ENCODE measurements around the gene EPAS1. TPM values are rescaled to one million over a fixed set of nuclear protein-coding genes. Genes with fewer than 3 reads are reported as not detected.
A peak's percentile ranks its signal among the peaks of the same experiment; 100 is the strongest.

EPAS1 gene
- total and polyA plus RNA-seq, 2 of the 13 experiments (the other 11 are each of a cell fraction or from before 2014, with no cell fraction given) = 47.1 to 182 TPM

GRCh38 chr2:46298522-46299353 lies 1.5 kb downstream of the EPAS1 start (continued):
- TF ChIP-seq HES4 (CRISPR knock-in tag; IDR thresholded peaks at IDR 0.05; ENCODE audit: borderline replicate concordance) (peak; percentile 78), ZNF33A (CRISPR knock-in tag; IDR thresholded peaks at IDR 0.05; ENCODE audit: borderline replicate concordance) (0 out of 2 replicates have a peak, but pooled peaks have one; percentile 92), TERF1 (CRISPR knock-in tag; IDR thresholded peaks at IDR 0.05) (no peak), ZNF253 (CRISPR knock-in tag; IDR thresholded peaks at IDR 0.05; ENCODE audit: borderline replicate concordance) (no peak), KLF15 (CRISPR knock-in tag; IDR thresholded peaks at IDR 0.05; ENCODE audit: borderline replicate concordance) (no peak), ATM (IDR thresholded peaks at IDR 0.05; ENCODE audit: borderline replicate concordance) (no peak), DPF2 (CRISPR knock-in tag; IDR thresholded peaks at IDR 0.05; ENCODE audit: borderline replicate concordance, low read depth) (no peak), CENPT (CRISPR knock-in tag; IDR thresholded peaks at IDR 0.05; ENCODE audit: low read depth) (no peak), ZNF350 (CRISPR knock-in tag; IDR thresholded peaks at IDR 0.05; ENCODE audit: borderline replicate concordance, low read depth) (no peak), FOXK1 (CRISPR knock-in tag; IDR thresholded peaks at IDR 0.05; ENCODE audit: borderline replicate concordance, low read depth) (no peak), SIX4 (CRISPR knock-in tag; IDR thresholded peaks at IDR 0.05) (no peak), TAF15 (IDR thresholded peaks at IDR 0.05; ENCODE audit: low read depth, low read length, poor library complexity, severe bottlenecking) (peak; percentile 70), SMAD1 (CRISPR knock-in tag; IDR thresholded peaks at IDR 0.05; ENCODE audit: borderline replicate concordance, low read depth) (no peak), ZNF34 (CRISPR knock-in tag; IDR thresholded peaks at IDR 0.05; ENCODE audit: borderline replicate concordance) (no peak), MTF1 (CRISPR knock-in tag; IDR thresholded peaks at IDR 0.05) (no peak), TMF1 (CRISPR knock-in tag; IDR thresholded peaks at IDR 0.05; ENCODE audit: low read depth) (no peak)
- TF ChIP-seq, protein P1, sequence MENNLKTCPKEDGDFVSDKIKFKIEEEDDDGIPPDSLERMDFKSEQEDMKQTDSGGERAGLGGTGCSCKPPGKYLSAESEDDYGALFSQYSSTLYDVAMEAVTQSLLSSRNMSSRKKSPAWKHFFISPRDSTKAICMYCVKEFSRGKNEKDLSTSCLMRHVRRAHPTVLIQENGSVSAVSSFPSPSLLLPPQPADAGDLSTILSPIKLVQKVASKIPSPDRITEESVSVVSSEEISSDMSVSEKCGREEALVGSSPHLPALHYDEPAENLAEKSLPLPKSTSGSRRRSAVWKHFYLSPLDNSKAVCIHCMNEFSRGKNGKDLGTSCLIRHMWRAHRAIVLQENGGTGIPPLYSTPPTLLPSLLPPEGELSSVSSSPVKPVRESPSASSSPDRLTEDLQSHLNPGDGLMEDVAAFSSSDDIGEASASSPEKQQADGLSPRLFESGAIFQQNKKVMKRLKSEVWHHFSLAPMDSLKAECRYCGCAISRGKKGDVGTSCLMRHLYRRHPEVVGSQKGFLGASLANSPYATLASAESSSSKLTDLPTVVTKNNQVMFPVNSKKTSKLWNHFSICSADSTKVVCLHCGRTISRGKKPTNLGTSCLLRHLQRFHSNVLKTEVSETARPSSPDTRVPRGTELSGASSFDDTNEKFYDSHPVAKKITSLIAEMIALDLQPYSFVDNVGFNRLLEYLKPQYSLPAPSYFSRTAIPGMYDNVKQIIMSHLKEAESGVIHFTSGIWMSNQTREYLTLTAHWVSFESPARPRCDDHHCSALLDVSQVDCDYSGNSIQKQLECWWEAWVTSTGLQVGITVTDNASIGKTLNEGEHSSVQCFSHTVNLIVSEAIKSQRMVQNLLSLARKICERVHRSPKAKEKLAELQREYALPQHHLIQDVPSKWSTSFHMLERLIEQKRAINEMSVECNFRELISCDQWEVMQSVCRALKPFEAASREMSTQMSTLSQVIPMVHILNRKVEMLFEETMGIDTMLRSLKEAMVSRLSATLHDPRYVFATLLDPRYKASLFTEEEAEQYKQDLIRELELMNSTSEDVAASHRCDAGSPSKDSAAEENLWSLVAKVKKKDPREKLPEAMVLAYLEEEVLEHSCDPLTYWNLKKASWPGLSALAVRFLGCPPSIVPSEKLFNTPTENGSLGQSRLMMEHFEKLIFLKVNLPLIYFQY (CRISPR knock-in tag; IDR thresholded peaks at IDR 0.05; ENCODE audit: borderline replicate concordance) = no peak
- TF ChIP-seq, protein P2, sequence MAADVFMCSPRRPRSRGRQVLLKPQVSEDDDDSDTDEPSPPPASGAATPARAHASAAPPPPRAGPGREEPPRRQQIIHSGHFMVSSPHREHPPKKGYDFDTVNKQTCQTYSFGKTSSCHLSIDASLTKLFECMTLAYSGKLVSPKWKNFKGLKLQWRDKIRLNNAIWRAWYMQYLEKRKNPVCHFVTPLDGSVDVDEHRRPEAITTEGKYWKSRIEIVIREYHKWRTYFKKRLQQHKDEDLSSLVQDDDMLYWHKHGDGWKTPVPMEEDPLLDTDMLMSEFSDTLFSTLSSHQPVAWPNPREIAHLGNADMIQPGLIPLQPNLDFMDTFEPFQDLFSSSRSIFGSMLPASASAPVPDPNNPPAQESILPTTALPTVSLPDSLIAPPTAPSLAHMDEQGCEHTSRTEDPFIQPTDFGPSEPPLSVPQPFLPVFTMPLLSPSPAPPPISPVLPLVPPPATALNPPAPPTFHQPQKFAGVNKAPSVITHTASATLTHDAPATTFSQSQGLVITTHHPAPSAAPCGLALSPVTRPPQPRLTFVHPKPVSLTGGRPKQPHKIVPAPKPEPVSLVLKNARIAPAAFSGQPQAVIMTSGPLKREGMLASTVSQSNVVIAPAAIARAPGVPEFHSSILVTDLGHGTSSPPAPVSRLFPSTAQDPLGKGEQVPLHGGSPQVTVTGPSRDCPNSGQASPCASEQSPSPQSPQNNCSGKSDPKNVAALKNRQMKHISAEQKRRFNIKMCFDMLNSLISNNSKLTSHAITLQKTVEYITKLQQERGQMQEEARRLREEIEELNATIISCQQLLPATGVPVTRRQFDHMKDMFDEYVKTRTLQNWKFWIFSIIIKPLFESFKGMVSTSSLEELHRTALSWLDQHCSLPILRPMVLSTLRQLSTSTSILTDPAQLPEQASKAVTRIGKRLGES (CRISPR knock-in tag; IDR thresholded peaks at IDR 0.05; ENCODE audit: borderline replicate concordance) = no peak; the same call in 1 of the 2 replicates
- TF ChIP-seq, protein P3, sequence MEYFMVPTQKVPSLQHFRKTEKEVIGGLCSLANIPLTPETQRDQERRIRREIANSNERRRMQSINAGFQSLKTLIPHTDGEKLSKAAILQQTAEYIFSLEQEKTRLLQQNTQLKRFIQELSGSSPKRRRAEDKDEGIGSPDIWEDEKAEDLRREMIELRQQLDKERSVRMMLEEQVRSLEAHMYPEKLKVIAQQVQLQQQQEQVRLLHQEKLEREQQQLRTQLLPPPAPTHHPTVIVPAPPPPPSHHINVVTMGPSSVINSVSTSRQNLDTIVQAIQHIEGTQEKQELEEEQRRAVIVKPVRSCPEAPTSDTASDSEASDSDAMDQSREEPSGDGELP (IDR thresholded peaks at IDR 0.05; ENCODE audit: borderline replicate concordance, low read depth) = no peak
